ENCODE data around the gene TMED10. TPM values are rescaled to one million over a fixed set of nuclear protein-coding genes. Genes with fewer than 3 reads are reported as not detected.
A peak's percentile ranks its signal among the peaks of the same experiment; 100 is the strongest.

TMED10 gene
- total and polyA plus RNA-seq, 10 donors, result 33.3 to 212 (median 171) TPM

DNA sequence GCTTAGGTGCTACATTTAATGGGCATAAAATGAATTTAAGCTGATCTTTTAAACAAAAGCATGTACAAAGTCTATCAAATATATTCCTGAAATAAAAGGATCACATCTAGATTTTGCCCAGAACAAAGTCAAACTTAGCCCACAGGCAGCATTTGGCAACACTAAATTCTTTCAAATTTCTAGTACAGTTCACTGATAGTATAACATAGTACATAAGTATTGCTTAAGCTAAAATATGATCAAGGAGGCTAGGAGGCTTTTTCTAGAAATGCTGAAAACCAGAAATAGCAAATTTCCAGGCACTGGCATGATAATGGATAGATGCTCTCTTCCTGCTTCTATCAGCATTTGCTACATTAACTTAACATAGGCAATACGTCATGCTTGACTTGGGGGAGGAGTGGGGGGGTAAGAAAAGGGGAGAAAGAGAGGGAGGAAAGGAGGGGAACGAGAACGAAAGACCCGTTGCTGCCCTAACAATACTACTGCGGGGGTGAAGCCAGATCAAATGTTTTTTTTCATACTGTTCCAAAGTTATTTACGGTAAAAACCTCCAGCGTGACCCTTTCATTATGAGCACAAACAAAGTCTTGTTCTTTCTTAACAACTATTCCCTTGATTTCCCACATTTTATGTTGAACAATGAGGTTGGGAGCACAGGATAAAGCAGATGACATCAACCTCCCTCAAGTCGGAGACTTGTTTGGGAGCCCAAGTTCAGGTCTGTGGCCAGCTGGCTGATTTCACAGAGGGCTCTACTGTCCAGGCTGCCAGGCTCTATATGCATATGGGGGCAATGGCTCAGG, 10.6 kb downstream of the TMED10 start:
- H3K36me3 ChIP-seq, result peaks cover 0 to 15% (median 0%) of the 10 kb centered on the region in 6 donors
- TF ChIP-seq POLR2AphosphoS5 (IDR thresholded peaks at IDR 0.05) (no peak), POLR2A (IDR thresholded peaks at IDR 0.05) (no peak)
- TF ChIP-seq, protein P1, sequence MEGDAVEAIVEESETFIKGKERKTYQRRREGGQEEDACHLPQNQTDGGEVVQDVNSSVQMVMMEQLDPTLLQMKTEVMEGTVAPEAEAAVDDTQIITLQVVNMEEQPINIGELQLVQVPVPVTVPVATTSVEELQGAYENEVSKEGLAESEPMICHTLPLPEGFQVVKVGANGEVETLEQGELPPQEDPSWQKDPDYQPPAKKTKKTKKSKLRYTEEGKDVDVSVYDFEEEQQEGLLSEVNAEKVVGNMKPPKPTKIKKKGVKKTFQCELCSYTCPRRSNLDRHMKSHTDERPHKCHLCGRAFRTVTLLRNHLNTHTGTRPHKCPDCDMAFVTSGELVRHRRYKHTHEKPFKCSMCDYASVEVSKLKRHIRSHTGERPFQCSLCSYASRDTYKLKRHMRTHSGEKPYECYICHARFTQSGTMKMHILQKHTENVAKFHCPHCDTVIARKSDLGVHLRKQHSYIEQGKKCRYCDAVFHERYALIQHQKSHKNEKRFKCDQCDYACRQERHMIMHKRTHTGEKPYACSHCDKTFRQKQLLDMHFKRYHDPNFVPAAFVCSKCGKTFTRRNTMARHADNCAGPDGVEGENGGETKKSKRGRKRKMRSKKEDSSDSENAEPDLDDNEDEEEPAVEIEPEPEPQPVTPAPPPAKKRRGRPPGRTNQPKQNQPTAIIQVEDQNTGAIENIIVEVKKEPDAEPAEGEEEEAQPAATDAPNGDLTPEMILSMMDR (IDR thresholded peaks at IDR 0.05 in 8 of 11, conservative IDR thresholded peaks at IDR 0.05 in 3 of 11), result no peak
- H3K4me1 ChIP-seq, result peaks cover 11 to 96% (median 66%) of the 10 kb centered on the region in 6 donors
- no peaks in the 10 kb centered on the region for H3K9me3 ChIP-seq
- H3K27ac ChIP-seq, result peak overlapping the region in 2 of 8 donors; percentile 4 to 31
- WGBS, 5 donors, result 68 to 80% (median 72%) methylated on average over 8 of the region's 8 CpGs
- no peak for DNase-seq
- intact Hi-C loops (cut with DNase I; ENCODE audit: low total_unique reads), result no loop called here
- no peak overlapping the region for H3K4me3 ChIP-seq
- H3K27me3 ChIP-seq (replicated peaks in 1 of 7), result no peaks in the 10 kb centered on the region

DNA sequence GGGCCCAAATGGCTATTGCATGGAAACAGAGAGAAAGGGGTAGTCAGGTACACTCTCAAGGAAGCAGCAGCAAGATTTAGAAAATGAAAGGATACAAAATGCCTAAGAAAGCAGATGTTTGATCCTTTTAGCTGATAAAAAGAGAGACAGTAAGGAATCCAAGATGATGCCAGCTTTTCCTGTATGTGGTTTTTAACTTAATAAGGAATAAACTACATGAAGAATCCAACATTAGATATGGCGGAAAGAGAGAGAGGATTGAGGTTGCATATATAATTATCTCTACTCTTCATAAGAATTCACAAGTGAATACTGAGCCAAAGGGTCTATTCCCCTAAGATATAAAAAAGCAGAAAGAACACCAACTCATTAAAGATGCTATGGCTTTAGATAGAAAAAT, 11.6 kb downstream of the TMED10 start:
- no peaks in the 10 kb centered on the region for H3K27me3 ChIP-seq (replicated peaks in 1 of 7)

DNA sequence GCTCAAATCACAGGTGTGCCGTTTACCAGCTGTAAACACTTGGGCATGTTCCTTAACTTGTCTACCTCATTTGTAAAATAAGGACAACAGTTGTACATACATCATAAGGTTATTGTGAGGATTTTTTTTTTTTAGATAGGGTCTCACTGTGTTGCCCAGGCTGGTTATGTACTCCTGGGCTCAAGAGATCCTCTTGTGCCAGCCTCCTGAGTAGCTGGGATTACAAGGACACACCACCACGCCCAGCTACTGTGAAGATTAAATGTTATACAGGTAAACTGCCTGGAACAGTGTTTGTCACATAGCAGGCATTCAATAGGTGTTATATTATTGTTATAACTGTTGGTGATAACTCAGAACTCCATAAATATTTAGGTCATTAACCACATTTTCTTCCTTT, 12.7 kb downstream of the TMED10 start:
- TF ChIP-seq, protein P1 (IDR thresholded peaks at IDR 0.05 in 8 of 11, conservative IDR thresholded peaks at IDR 0.05 in 3 of 11), result no peak
- TF ChIP-seq POLR2A (IDR thresholded peaks at IDR 0.05) (no peak), POLR2AphosphoS5 (IDR thresholded peaks at IDR 0.05) (no peak)
- Histone ChIP-seq H3K4me3 (no peak overlapping the region), H3K36me3 (peaks cover 0 to 18% (median 0%) of the 10 kb centered on the region in 6 donors), H3K4me1 (peaks cover 11 to 96% (median 68%) of the 10 kb centered on the region in 6 donors), H3K27ac (no peak overlapping the region), H3K9me3 (no peaks in the 10 kb centered on the region), H3K27me3 (replicated peaks in 1 of 7) (no peaks in the 10 kb centered on the region)
- intact Hi-C loops (cut with DNase I; ENCODE audit: low total_unique reads), result no loop called here
- 83 to 97% (median 88%) methylated on average over 2 of the region's 2 CpGs for WGBS, 5 donors
- DNase-seq, result no peak

More for the DNA sequence above, 11.6 kb downstream of the TMED10 start:
- no peak overlapping the region for H3K27ac ChIP-seq
- 42 to 98% (median 96%) methylated on average over 1 of the region's 1 CpG for WGBS, 5 donors
- no peaks in the 10 kb centered on the region for H3K9me3 ChIP-seq
- H3K4me1 ChIP-seq, result peaks cover 11 to 96% (median 67%) of the 10 kb centered on the region in 6 donors
- intact Hi-C loops (cut with DNase I; ENCODE audit: low total_unique reads), result no loop called here
- no peak overlapping the region for H3K4me3 ChIP-seq
- TF ChIP-seq, protein P1 (IDR thresholded peaks at IDR 0.05 in 8 of 11, conservative IDR thresholded peaks at IDR 0.05 in 3 of 11), result no peak
- TF ChIP-seq POLR2AphosphoS5 (IDR thresholded peaks at IDR 0.05) (no peak), POLR2A (IDR thresholded peaks at IDR 0.05) (no peak)
- peaks cover 0 to 18% (median 0%) of the 10 kb centered on the region in 6 donors for H3K36me3 ChIP-seq
- no peak for DNase-seq

DNA sequence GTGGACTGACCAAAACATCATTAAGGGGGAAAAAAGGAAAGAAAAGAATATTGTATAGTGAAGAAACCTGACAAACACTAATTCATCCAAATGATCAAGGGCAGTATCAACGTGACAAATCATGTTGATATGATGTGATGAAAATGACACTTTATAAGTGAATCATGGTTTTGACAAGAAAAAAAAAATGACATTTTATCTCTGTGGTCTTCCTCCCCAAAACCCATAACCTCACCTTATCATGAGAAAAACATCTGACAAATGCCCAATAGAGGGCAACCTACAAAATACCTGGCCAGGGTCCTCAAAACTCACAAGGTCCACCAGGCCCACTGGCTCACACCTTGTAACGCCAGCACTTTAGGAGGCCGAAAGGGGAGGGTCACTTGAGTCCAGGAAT, 13.8 kb downstream of the TMED10 start:
- Histone ChIP-seq H3K27ac (no peak overlapping the region), H3K9me3 (no peaks in the 10 kb centered on the region), H3K4me3 (no peak overlapping the region), H3K36me3 (peaks cover 0 to 18% (median 0%) of the 10 kb centered on the region in 6 donors), H3K4me1 (peaks cover 6 to 96% (median 61%) of the 10 kb centered on the region in 6 donors), H3K27me3 (replicated peaks in 1 of 7) (no peaks in the 10 kb centered on the region)
- DNase-seq, result no peak
- WGBS, 5 donors, result 81 to 88% (median 85%) methylated on average over 3 of the region's 3 CpGs
- TF ChIP-seq, protein P1 (IDR thresholded peaks at IDR 0.05 in 8 of 11, conservative IDR thresholded peaks at IDR 0.05 in 3 of 11), result no peak
- TF ChIP-seq POLR2AphosphoS5 (IDR thresholded peaks at IDR 0.05) (no peak), POLR2A (IDR thresholded peaks at IDR 0.05) (no peak)
- intact Hi-C loops (cut with DNase I; ENCODE audit: low total_unique reads), result no loop called here

Data from spleen (tissue), 11 donors.